ENCODE data around the gene TAF15. TPM values are rescaled to one million over a fixed set of nuclear protein-coding genes. Genes with fewer than 3 reads are reported as not detected.

TAF15 gene
- total and polyA plus RNA-seq, 2 of the 4 experiments (the other 2 are of a cell fraction): 46.8 to 98.0 TPM

GRCh38 chr17:35773679-35774425, 35.4 kb upstream of the TAF15 start:
- no peak for ATAC-seq (ENCODE audit: low read depth)

More at GRCh38 chr17:35773679-35774425, 35.4 kb upstream of the TAF15 start:
- Histone ChIP-seq H2AK9ac (replicated peaks; ENCODE audit: low read depth, low read length, poor library complexity) (no peak overlapping the region), H3K27me3 (ENCODE audit: control insufficient read depth, insufficient read depth, low read length) (peaks cover 26% of the 10 kb centered on the region), H3K9ac (ENCODE audit: low read depth, low read length) (no peak overlapping the region), H3K79me1 (ENCODE audit: low read depth in 1 of 2, low read length in 2 of 2) (no peaks in the 10 kb centered on the region), H4K5ac (ENCODE audit: low read depth, low read length) (no peak overlapping the region), H2BK15ac (ENCODE audit: low read depth, low read length) (no peak overlapping the region; the same call in 2 of the 3 replicates), H3K9me1 (ENCODE audit: insufficient read depth, low read length) (peaks cover 10% of the 10 kb centered on the region; the same call in 1 of the 2 replicates), H2BK20ac (ENCODE audit: low read depth, low read length) (no peak overlapping the region), H4K20me1 (ENCODE audit: insufficient read depth, low read length) (no peaks in the 10 kb centered on the region), H3K18ac (ENCODE audit: low read depth, low read length) (no peak overlapping the region), H3K4ac (ENCODE audit: low read depth, low read length) (no peak overlapping the region; the same call in 1 of the 2 replicates), H3K14ac (replicated peaks; ENCODE audit: low read depth, low read length) (no peak overlapping the region), H3K36me3 (ENCODE audit: control insufficient read depth, insufficient read depth, low read length) (no peaks in the 10 kb centered on the region), H3K4me2 (ENCODE audit: low read depth, low read length) (no peak overlapping the region), H4K91ac (ENCODE audit: insufficient read depth, low read depth, low read length) (no peak overlapping the region), H3K9me3 (ENCODE audit: control insufficient read depth, insufficient read depth, low read length) (no peaks in the 10 kb centered on the region), H3K4me3 (ENCODE audit: insufficient read depth, low read depth, low read length) (no peak overlapping the region), H2BK120ac (ENCODE audit: low read depth, low read length) (no peak overlapping the region), H2BK5ac (ENCODE audit: low read depth, low read length, poor library complexity, severe bottlenecking) (no peak overlapping the region), H3K23ac (ENCODE audit: low read depth, low read length) (no peak overlapping the region), H3K56ac (ENCODE audit: extremely low read depth, insufficient read depth, low read length) (no peak overlapping the region), H2AK5ac (ENCODE audit: low read depth, low read length) (no peak overlapping the region), H3K27ac (ENCODE audit: insufficient read depth, low read length) (no peak overlapping the region), H2AFZ (replicated peaks; ENCODE audit: low read length, poor library complexity) (no peak overlapping the region), H4K8ac (ENCODE audit: low read depth in 2 of 2, low read length in 2 of 2) (no peak overlapping the region), H3K4me1 (ENCODE audit: control insufficient read depth, insufficient read depth, low read length) (peaks cover 24% of the 10 kb centered on the region)
- ChIA-PET POLR2A (ENCODE audit: unreplicated experiment) (no interaction called here), CTCF (interaction anchor here (2.1 kb wide), 1 partner anchor 10 kb away, joined by 7 read pairs; no protein-coding TSS in a partner anchor)
- TF ChIP-seq NFE2L2 (IDR thresholded peaks at IDR 0.05; ENCODE audit: low read depth, low read length) (no peak), SMC3 (IDR thresholded peaks at IDR 0.05; ENCODE audit: low read depth, low read length) (no peak), FOS (IDR thresholded peaks at IDR 0.05; ENCODE audit: low read depth, low read length) (no peak), CHD1 (IDR thresholded peaks at IDR 0.05; ENCODE audit: low read depth, low read length) (no peak), MXI1 (IDR thresholded peaks at IDR 0.05; ENCODE audit: borderline replicate concordance, low read depth, low read length) (no peak), CEBPB (IDR thresholded peaks at IDR 0.05; ENCODE audit: low read depth, low read length) (no peak), RFX5 (IDR thresholded peaks at IDR 0.05; ENCODE audit: low read depth, low read length) (no peak), RAD21 (IDR thresholded peaks at IDR 0.05; ENCODE audit: low read length) (no peak), RCOR1 (IDR thresholded peaks at IDR 0.05; ENCODE audit: insufficient replicate concordance, low read length) (no peak)
- in situ Hi-C loops (cut with MboI; ENCODE audit: low sequenced_read_pairs) (no loop called here), intact Hi-C loops (cut with micrococcal nuclease) (no loop called here), dilution Hi-C loops (cut with HindIII; ENCODE audit: low sequenced_read_pairs, unreplicated experiment) (no loop called here)
- 52% methylated on average over 4 of the region's 10 CpGs; no CpG with 5 or more reads in 1 of the 2 experiments for WGBS, 2 experiments (ENCODE audit: extremely low coverage in 2 of 2, insufficient read length in 1 of 2)
- DNase-seq: no peak
- no TSS peak for BruUV-seq (replicated peaks)

All from IMR-90 (cell line).